Bone marrow (tissue), 2 donors: ENCODE measurements around the gene TRIM29.

ENCODE experiments used
- DNase-seq, 2 donors: peaks; one replicate each; lab custom pipeline; 2025; lab: John Stamatoyannopoulos, UW

Gene TRIM29

DNA sequence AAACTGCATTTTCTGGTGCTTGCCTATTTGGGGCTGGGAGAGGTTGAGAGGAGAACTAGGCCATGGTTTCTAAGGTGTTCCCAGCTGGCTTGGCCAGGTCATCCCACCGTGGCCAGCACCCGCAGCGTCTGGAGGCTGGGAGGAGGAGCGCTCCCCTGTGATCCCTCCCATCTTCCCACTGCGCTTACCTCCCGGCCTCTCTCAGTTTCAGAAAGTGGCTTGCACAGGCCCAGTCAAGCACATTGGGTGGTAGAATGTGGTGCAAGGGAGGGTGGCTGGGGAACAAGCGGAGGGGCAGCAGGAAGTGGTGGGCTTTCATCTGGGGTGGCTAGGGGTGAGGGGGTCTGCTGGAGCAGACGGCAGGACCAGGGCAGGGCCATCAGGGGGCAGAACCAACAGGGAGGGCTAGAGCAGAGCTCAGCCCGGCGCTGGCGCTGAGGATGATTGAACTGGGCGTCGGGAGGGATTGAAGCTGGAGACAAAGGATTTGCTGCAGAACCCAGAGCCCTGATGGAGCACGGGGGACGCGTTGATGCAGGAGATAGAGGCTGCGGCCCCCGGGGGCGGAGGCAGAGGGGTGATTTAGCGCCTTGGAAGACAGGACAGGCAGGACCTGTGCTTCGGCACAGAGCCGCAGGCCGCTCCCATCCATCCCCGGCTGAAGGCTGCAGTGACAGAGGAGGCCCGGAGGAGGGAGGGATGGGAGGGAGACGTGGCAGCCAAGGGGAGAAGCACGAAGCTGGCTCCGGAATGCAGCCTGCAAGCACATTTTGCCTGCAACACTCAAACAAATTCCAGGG is 76.0 kb downstream of the TRIM29 start:
- DNase-seq = no peak
